HL-60/S4 (cell line): ENCODE results near the gene LIPE.

ENCODE experiments used
- in situ Hi-C: fragments of 300-500 bp; cut with MboI; formaldehyde crosslinking; loops from 2 replicates; pipeline ENCODE4 v1.14.3; 2022; ENCODE audit warnings: low sequenced_read_pairs

LIPE gene

DNA sequence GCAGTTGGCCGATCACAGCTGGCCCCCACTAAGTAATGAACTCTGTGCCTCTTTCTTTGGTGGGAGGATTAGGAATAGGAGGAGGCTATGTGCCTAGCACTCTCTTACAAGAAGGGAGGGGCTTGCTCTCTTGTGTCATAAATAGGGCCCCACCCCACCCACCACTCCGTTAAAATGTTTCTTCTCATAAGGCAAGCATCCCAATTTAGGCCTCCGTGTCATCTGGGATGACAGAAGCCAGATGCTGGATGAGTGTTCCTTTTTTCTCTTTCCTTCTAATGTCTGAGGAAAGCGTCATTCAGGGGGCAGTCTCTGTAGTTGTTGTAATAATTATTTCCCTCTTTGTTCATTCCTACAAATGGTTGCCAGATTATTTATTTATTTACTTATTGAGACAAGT lies at the start of gene LIPE:
Gene LIPE, minus strand, starts transcription at position 76 of the 400 bp plus-strand sequence. CDS start 239 bp downstream, outside the sequence.
- in situ Hi-C loops: no loop called here

DNA sequence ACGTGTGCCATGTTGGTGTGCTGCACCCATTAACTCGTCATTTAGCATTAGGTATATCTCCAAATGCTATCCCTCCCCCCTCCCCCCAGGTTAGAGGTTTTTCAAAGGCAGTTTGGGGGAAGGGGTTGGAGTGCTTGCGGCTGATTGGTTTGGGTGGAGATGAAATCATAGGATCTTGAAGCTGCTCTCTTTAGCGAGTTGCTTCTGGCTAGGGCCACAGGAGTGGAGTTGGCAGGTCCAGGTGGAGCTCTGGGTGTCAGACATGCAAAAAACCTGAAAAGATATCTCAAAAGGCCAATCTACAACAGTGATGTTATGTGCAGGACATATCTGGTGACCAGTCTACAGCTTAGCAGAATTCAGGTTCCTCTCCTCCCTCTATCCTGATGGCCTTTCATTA lies 48.2 kb upstream of the LIPE start:
- in situ Hi-C loops: no loop called here

GRCh38 chr19:42474743-42475142 lies 47.6 kb upstream of the LIPE start:
- in situ Hi-C loops: loop anchor here (25.0 kb wide), 1 partner anchor 288 kb away; the partner anchor contains the start of gene PSG8

- in situ Hi-C loops: loop anchor here (25.0 kb wide), 1 partner anchor 289 kb away; the partner anchor contains the start of gene PSG8
Observed at GRCh38 chr19:42473686-42474085, 46.5 kb upstream of the LIPE start.

DNA sequence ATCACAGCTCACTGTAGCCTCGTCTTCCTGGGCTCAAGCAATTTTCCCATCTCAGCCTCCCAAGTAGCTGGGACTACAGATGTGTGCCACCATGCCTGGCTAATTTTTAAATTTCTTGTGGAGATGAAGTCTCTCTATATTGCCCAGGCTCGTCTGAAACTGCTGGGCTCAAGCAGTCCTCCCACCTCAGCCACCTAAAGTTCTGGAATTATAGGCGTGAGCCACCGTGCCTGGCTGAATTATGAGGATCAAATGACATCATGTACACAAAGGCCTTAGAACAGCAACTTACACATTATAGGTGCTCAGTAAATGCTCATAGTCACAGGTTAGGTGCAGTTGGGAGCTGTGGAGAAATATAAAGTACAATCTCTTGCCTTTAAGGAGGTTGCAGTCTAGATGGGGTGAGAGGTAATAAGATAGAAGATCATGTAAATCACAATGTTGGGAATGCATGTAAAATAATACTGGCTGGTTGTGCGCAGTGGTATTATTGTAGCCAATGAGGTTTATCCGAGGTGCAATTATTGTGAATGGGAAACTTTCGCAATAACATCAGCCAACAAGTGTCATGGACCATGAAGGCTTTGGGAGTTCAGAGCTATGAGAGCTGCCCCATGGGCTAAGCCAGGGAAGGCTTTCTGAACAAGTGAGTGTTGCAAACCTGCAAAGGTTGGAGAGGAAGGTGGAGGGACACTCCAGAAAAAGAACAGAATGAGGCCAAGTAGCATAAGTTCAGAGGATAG lies 45.4 kb upstream of the LIPE start:
- in situ Hi-C loops: loop anchor here (25.0 kb wide), 1 partner anchor 290 kb away; the partner anchor contains the start of gene PSG8

- in situ Hi-C loops: loop anchor here (25.0 kb wide), 1 partner anchor 291 kb away; the partner anchor contains the start of gene PSG8
Observed at GRCh38 chr19:42471554-42472249, 44.5 kb upstream of the LIPE start.

DNA sequence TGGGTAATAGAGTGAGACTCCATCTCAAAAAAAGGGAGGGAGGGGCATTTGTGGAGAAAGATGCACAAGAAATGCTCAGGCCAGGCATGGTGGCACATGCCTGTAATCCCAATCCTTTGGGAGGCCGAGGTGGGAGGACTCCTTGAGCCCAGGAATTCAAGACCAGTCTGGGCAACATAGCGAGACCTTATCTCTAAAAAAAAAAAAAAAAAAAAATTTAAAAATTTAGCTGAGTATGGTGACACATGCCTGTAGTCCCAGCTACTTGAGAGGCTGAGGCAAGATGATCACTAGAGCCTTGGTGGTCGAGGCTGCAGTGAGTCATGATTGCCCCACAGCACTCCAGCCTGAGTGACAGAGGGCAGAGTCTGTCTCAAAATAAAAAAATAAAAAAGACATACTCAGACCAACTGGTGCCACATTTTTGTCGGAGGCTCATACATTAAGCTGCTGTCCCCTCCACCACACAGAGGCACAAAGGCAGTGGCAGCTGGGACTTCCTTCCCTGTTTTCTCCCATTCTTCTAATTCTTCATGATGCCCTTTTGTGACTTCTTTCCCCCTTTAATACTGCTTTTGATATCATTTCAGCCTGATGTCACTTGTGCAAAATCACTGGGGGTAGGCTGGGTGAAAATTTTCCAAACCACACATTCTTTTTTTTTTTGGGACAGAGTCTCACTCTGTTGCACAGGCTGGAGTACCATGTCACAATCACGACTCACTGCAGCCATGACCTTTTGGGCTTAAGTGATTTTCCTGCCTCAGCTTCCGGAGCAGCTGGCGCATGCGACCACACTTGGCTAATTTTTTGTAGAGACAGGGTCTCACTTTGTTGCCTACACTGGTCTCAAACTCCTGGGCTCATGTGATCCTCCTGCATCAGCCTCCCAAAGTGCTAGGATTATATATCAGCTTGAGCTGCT lies 42.4 kb upstream of the LIPE start:
- in situ Hi-C loops: loop anchor here (10.0 to 25.0 kb wide), 2 partner anchors 45 to 293 kb away; partner anchors contain the start of gene PSG8

- in situ Hi-C loops: loop anchor here (10.0 to 25.0 kb wide), 2 partner anchors 46 to 294 kb away; partner anchors contain the start of gene PSG8
Observed at GRCh38 chr19:42468273-42468796, 41.1 kb upstream of the LIPE start.

DNA sequence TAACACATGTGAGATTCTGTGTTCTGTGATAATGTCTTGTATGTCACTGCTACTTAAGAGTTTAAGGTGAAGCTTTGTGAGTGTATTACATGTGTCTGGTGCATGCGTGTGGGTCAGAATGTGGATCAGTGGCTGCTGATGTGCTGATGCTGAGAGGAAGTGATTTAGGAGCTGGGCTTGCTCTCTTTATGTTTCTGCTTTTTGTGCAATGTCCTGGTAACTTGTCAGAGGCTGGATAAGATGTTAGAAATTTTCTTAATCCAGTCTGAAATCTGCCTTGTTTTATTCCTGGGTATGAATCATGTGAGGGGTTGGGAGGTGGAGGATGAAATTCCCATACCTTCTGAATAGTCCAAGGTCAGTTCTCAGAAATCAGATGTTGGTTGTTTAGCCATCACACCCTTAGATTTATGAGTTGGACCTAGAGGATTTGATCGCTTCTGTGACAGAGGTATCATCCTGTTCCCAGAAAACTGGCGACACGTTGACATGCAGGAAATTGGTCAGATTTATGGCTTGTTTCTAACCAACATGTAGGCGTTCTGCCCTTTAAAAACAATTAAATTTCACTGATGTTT lies 40.1 kb upstream of the LIPE start:
- in situ Hi-C loops: loop anchor here (10.0 to 25.0 kb wide), 2 partner anchors 48 to 295 kb away; partner anchors contain the start of gene PSG8

GRCh38 chr19:42466521-42467182 lies 39.5 kb upstream of the LIPE start:
- in situ Hi-C loops: loop anchor here (10.0 to 25.0 kb wide), 2 partner anchors 48 to 296 kb away; partner anchors contain the start of gene PSG8

GRCh38 chr19:42465827-42466280 lies 38.7 kb upstream of the LIPE start:
- in situ Hi-C loops: loop anchor here (10.0 to 25.0 kb wide), 2 partner anchors 49 to 296 kb away; partner anchors contain the start of gene PSG8

DNA sequence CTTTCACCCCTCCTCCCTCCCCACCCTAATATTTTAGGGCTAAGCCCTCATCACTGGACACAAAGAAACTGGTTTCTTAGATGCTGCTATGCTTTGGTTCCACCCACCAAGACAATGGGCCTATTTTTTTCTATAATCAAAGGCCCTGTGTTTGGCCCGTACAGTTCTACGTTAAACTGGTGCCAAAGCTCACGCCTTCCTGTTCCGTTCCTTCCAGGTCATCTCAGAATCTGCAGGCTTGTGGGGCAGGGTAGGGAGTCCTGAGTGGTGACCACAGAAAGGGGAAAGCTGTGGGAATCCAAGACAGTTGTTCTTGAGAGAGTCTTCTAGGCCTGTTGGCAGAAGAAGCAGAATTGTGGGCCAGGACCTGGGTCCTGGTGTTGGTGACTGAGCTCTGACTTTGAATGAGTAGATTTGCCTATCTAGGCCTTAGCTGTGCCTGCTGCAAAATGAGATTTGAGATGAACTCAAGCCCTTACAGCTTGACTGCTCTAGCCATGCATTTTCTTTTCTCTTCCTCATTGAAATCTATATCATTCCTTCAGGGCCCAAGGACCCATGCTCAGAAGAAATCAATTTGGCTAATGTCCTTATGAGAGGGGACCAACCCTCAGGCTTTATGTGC lies 34.6 kb upstream of the LIPE start:
- in situ Hi-C loops: loop anchor here (10.0 to 25.0 kb wide), 2 partner anchors 53 to 300 kb away; partner anchors contain the start of gene PSG8

GRCh38 chr19:42461231-42461630 lies 34.0 kb upstream of the LIPE start:
- in situ Hi-C loops: loop anchor here (10.0 to 25.0 kb wide), 2 partner anchors 54 to 301 kb away; partner anchors contain the start of gene PSG8

- in situ Hi-C loops: loop anchor here (10.0 to 25.0 kb wide), 2 partner anchors 55 to 302 kb away; partner anchors contain the start of gene PSG8
Observed at GRCh38 chr19:42459926-42460325, 32.7 kb upstream of the LIPE start.

DNA sequence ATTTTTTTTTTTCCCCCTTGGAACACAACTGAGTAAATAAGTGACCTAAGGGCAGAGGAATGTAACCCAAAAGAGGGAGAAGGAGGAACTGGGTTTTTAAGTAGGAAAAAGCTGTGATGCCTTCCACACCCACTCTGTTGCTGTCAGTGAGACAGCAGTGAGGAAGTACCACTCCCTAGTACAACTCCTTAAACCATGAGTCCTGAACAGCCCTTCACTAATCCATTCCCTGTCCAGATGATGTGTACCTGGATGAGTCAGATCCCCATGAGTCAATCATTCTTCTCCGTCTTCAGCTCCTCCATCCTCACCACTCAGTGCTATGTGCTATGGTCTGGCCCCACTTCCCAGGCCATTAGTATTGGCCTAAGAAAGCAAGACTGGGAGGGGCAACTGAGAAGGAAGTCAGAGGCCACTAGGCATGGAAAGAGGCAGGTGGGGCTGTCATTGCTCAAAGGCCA lies 28.5 kb upstream of the LIPE start:
- in situ Hi-C loops: loop anchor here (25.0 kb wide), 1 partner anchor 307 kb away; the partner anchor contains the start of gene PSG8

GRCh38 chr19:42455086-42455485 lies 27.9 kb upstream of the LIPE start:
- in situ Hi-C loops: loop anchor here (25.0 kb wide), 1 partner anchor 307 kb away; the partner anchor contains the start of gene PSG8

DNA sequence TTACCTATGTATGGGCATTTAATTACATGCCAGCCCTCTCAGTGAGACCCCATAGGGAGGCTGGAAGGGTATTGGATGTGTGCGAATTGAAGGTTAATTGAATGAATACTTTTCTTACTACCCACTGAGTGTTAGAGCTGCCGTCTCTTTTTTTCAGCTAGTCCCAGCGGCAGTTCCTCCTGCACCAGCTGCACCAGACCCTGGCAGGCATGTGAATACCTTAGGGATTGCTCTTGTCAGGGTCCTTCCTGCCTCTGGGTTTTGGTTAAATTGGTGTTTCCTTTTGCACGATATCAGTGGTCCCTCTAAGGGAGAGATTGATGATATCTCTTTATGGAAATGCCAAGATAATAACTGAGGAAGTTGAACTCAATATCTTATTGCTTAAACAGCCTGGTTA lies 25.4 kb upstream of the LIPE start:
- in situ Hi-C loops: loop anchor here (25.0 kb wide), 1 partner anchor 310 kb away; the partner anchor contains the start of gene PSG8
